Ectodermal cell (in vitro differentiated cells): ENCODE measurements around the gene KLHL36.

Experiments
- H3K27ac ChIP-seq: 2 replicates; pipeline ENCODE4 v1.7.0; 2013; ENCODE audit warnings: mild to moderate bottlenecking, low read depth, low read length; ENCODE audit not compliant: insufficient read depth, poor library complexity, severe bottlenecking
- H3K27me3 ChIP-seq: 2 replicates; pipeline ENCODE4 v1.7.0; 2013; ENCODE audit warnings: mild to moderate bottlenecking, low read length; ENCODE audit not compliant: insufficient read depth, control insufficient read depth, poor library complexity, severe bottlenecking
- H3K36me3 ChIP-seq: one replicate; pipeline ENCODE4 v1.7.0; 2013; ENCODE audit warnings: low read length; ENCODE audit not compliant: control insufficient read depth, insufficient read depth
- H3K4me1 ChIP-seq: one replicate; pipeline ENCODE4 v1.7.0; 2013; ENCODE audit warnings: low read length; ENCODE audit not compliant: control insufficient read depth, insufficient read depth
- H3K4me3 ChIP-seq: 2 replicates; pipeline ENCODE4 v1.7.0; 2013; ENCODE audit warnings: low read depth, low read length, control low read depth; ENCODE audit not compliant: insufficient read depth
- H3K9me3 ChIP-seq: 2 replicates; pipeline ENCODE4 v1.7.0; 2013; ENCODE audit warnings: mild to moderate bottlenecking, low read length, moderate library complexity; ENCODE audit not compliant: control insufficient read depth
- WGBS, 2 experiments: methylation state at CpG; one replicate each; pipeline ENCODE4 v1.1.7; 2013; ENCODE audit warnings: missing lambda C conversion rate in 2 of 2; 5-methylcytosine and 5-hydroxymethylcytosine counted together

The KLHL36 gene

DNA sequence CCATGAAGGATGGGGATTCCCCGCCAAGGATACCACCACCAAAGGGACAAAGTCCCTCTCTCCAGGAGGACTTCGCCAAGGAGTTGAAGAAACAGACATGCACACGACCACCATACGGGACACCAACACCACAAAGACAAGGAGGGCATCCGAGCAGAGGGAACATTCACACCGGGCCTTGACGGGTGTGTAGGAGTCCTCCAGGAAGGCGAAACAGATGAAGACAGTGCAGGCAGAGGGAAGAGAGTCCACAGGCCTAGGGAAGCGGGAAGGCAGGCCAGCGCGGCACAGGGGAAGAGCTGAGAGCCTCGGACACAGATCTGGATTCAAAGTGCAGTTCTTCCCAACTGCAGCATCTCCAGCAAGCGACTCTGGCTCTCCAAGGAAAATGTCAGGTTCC lies 41.2 kb upstream of the KLHL36 start:
- H3K36me3 ChIP-seq, result peaks cover 23% of the 10 kb centered on the region
- H3K9me3 ChIP-seq, result no peaks in the 10 kb centered on the region
- peaks cover 27% of the 10 kb centered on the region for H3K4me1 ChIP-seq
- H3K27me3 ChIP-seq, result no peaks in the 10 kb centered on the region
- no peak overlapping the region for H3K27ac ChIP-seq
- 93 to 96% methylated on average over 13 of the region's 13 CpGs for WGBS, 2 experiments
- H3K4me3 ChIP-seq, result no peak overlapping the region

DNA sequence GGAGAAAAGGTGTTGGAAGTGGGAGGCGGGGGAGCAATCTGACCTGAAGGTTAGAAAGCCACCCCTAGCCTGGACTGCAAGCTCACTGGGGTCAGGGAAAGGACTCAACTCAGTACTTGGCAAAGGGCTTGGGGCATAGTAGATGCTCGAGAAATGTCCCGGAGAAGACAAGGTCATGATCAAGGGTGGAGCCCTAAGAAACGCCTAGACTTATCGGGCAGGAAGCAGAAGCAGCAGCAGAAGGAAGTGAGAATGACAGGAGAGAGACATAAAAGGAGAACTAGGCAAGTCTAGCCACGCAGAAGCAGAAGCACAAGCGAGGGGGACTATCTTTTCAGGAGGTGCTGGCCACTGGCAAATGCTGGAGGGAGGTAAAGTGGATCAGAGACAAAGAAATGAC lies 40.6 kb upstream of the KLHL36 start:
- H3K36me3 ChIP-seq, result peaks cover 23% of the 10 kb centered on the region
- H3K27me3 ChIP-seq, result no peaks in the 10 kb centered on the region
- H3K4me1 ChIP-seq, result peaks cover 26% of the 10 kb centered on the region
- H3K9me3 ChIP-seq, result no peaks in the 10 kb centered on the region
- H3K4me3 ChIP-seq, result no peak overlapping the region
- WGBS, 2 experiments, result 96% methylated on average over 7 of the region's 7 CpGs
- no peak overlapping the region for H3K27ac ChIP-seq

DNA sequence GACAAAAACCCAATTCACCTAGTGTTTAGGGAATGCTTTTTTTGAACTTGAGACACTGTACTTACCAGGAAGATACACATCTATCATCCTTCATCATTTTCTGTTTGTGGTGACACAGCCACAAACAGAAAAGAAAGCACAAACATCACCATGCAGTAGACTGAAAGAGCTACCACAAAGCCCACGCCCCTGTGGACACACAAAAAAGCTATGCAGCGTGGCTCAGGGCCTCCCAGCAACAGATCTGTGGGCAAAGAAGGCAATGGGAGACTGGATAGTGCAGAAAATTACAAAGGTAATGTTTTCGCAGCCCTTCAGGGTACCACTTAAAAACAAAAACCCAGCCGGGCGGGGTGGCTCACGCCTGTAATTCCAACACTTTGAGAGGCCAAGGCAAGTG lies 40.0 kb upstream of the KLHL36 start:
- H3K27ac ChIP-seq, result no peak overlapping the region
- peaks cover 23% of the 10 kb centered on the region for H3K36me3 ChIP-seq
- H3K27me3 ChIP-seq, result no peaks in the 10 kb centered on the region
- H3K4me1 ChIP-seq, result peaks cover 20% of the 10 kb centered on the region
- WGBS, 2 experiments, result 94% methylated on average over 6 of the region's 6 CpGs
- no peak overlapping the region for H3K4me3 ChIP-seq
- no peaks in the 10 kb centered on the region for H3K9me3 ChIP-seq

DNA sequence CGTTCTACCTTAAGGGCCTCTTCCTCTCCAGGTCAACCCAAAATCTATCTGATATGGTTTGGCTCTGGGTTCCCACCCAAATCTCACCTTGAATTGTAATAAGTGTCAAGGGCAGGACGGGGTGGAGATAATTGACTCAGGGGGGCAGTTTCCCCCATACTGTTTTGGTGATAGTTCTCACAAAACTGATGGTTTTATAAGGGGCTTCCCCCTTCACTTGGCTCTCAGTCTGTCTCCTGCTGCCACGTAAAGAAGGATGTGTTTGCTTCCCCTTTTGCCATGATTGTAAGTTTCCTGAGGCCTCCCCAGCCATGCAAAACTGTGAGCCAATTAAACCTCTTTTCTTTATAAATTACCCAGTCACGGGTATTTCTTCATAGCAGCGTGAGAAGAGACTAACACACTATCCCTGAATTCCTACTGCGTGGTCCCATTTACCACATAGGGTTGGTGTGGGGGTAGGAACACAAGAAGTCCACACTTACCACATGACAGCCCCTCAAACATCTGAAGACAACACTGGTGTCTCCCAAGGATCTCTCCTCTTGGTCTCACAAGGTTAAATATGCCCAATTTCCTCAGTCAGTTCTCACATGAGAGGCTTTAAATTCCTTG lies 38.6 kb upstream of the KLHL36 start:
- no peaks in the 10 kb centered on the region for H3K9me3 ChIP-seq
- no peak overlapping the region for H3K4me3 ChIP-seq
- H3K4me1 ChIP-seq, result peaks cover 17% of the 10 kb centered on the region
- H3K27me3 ChIP-seq, result no peaks in the 10 kb centered on the region
- 83 to 91% methylated on average over 4 to 6 of the region's 6 CpGs for WGBS, 2 experiments
- H3K36me3 ChIP-seq, result peaks cover 23% of the 10 kb centered on the region
- no peak overlapping the region for H3K27ac ChIP-seq

DNA sequence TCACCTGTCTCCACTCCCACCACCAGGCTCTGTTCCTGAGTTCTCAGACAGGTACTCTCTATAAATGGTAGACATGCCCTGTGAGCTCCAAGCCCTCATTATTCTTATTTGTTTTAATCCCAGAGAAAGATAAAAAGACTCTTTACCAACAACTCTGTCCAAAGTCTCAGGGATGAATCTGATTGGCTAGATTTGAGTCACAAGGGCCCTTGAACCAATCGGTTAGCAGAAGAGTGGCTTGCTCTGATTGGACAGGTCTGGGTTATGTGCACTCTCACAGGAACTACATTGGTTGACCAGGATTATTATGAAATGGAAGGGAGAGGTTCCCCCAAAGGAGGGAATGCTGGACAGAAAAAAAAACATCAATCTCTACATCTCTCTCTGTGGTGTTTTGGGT lies 37.9 kb upstream of the KLHL36 start:
- peaks cover 22% of the 10 kb centered on the region for H3K36me3 ChIP-seq
- H3K27ac ChIP-seq, result no peak overlapping the region
- H3K27me3 ChIP-seq, result no peaks in the 10 kb centered on the region
- WGBS, 2 experiments, result 92 to 96% methylated on average over 1 of the region's 1 CpG
- peaks cover 14% of the 10 kb centered on the region for H3K4me1 ChIP-seq
- H3K9me3 ChIP-seq, result no peaks in the 10 kb centered on the region
- no peak overlapping the region for H3K4me3 ChIP-seq

DNA sequence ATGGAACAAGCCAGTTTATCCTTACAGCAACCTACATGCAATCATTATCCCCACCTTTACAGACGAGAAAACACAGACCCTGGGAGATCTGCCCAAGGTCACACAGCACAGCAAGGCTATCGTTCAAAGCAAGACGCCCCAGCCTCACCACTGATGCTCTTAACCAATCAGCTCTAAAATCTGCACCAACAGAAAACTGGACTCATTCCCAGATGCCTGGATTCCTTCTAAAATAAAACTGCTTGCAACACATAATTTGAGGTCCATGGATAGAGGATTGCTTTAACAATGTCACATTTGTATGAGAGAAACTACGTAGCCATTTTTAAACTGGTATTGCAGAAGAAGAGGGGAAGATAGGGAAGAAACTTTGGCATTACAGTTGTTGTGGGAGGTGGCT lies 37.3 kb upstream of the KLHL36 start:
- H3K36me3 ChIP-seq, result peaks cover 16% of the 10 kb centered on the region
- 93% methylated on average over 4 of the region's 4 CpGs for WGBS, 2 experiments

DNA sequence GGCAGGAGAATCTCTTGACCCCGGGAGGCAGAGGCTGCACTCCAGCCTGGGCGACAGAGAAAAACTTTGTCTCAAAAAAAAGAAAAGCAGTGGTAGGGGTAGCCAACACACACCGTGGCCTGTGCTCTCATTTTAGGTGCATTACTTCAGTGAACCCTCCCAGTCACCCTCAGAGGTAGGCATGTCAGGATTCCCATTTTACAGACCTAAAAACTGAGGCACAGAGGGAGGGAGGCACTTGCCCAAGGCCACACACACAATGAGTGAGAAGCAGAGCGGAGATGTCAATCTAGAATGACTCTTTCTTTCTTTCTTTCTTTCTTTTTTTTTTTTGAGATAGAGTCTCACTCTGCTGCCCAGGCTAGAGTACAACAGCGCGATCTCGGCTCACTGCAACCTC lies 35.6 kb upstream of the KLHL36 start:
- peaks cover 3% of the 10 kb centered on the region for H3K36me3 ChIP-seq
- 90 to 96% methylated on average over 7 of the region's 7 CpGs for WGBS, 2 experiments
- no peaks in the 10 kb centered on the region for H3K9me3 ChIP-seq
- no peak overlapping the region for H3K27ac ChIP-seq
- H3K27me3 ChIP-seq, result peaks cover 7% of the 10 kb centered on the region
- peaks cover 21% of the 10 kb centered on the region for H3K4me1 ChIP-seq
- H3K4me3 ChIP-seq, result no peak overlapping the region

More for the DNA sequence above, 37.3 kb upstream of the KLHL36 start:
- Histone ChIP-seq H3K4me3 (no peak overlapping the region), H3K27ac (no peak overlapping the region), H3K27me3 (no peaks in the 10 kb centered on the region), H3K4me1 (peaks cover 21% of the 10 kb centered on the region), H3K9me3 (no peaks in the 10 kb centered on the region)

DNA sequence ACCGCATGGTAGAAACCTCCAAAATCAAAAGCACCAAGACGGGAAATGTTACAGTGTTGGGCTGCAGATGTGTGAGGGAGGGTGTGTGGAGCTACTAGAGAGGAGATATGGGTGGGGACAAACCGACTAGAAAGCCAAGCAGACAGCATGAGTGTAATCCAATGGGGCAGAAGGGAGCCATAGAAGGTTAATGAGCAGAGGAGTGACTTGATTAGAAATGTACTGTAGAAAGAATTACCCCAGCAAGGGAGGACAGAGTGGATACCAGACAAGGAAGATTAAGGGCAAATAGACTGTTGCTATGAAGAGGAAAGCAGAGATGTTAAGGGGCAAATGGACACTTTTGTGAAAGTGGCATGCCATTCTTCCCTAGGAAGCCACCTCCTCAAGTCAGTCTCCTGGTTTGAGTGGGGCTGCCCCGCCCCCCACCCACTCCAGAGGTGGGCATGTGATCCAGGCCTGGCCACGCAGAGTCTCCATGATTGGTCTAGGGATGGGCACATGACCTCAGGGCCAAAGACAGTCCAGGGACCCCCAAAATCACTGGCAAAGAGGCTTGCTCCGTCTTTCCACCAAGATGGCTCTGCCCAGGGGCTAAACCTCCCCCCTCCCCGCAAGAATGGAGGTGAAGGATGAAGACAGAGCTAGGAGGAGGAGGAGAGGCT lies 34.8 kb upstream of the KLHL36 start:
- peaks cover 7% of the 10 kb centered on the region for H3K27me3 ChIP-seq
- peaks cover 3% of the 10 kb centered on the region for H3K36me3 ChIP-seq
- no peaks in the 10 kb centered on the region for H3K9me3 ChIP-seq
- peaks cover 21% of the 10 kb centered on the region for H3K4me1 ChIP-seq
- 92% methylated on average over 7 of the region's 7 CpGs for WGBS, 2 experiments
- H3K27ac ChIP-seq, result no peak overlapping the region
- H3K4me3 ChIP-seq, result no peak overlapping the region

DNA sequence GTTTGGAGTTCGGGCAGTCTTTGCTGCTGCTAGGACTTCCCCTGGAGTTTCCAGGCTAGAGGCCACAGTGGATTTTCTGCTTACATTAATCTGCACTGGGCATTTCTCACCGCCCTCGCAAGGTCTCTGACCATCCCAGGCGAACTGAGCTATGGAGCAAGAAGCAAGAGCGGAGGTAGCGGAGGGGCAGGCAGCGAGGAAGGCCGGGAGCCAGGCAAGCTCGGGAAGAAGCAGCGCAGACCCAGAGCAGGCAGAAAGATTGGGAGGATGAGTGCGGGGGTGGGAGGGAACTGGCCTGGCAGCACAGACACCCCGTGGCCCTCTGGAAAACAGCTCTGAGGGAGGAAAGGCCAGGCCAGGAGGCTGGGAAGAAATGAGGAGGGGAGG lies 34.2 kb upstream of the KLHL36 start:
- Histone ChIP-seq H3K27ac (no peak overlapping the region), H3K9me3 (no peaks in the 10 kb centered on the region), H3K4me1 (peaks cover 26% of the 10 kb centered on the region), H3K4me3 (no peak overlapping the region), H3K27me3 (peaks cover 7% of the 10 kb centered on the region), H3K36me3 (peaks cover 3% of the 10 kb centered on the region)
- 79 to 80% methylated on average over 12 of the region's 12 CpGs for WGBS, 2 experiments

DNA sequence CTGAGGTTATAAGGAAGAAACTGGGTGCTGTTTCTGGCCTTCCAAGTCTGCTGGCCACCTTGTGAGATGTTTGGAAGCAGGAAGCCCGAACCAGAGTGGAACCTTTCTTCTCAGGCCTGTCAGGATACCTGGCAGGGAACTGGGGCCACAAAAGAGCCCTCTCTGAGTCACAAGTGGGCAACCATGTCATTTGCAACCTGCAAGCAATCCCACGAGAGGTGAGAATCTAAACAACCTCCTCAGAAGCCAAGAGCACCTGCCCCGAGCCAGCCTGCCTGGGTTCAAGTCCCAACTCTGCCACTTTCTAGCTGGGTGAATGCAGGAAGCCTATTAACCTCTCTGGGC lies 33.7 kb upstream of the KLHL36 start:
- Histone ChIP-seq H3K4me3 (no peak overlapping the region), H3K36me3 (peaks cover 3% of the 10 kb centered on the region)
- 88 to 91% methylated on average over 3 of the region's 3 CpGs for WGBS, 2 experiments

More for the DNA sequence above, 33.7 kb upstream of the KLHL36 start:
- Histone ChIP-seq H3K27me3 (peaks cover 7% of the 10 kb centered on the region), H3K9me3 (no peaks in the 10 kb centered on the region), H3K27ac (no peak overlapping the region), H3K4me1 (peaks cover 26% of the 10 kb centered on the region)
